TTC549 (cell line): ENCODE measurements around the gene PSTPIP1.

ENCODE experiments used
- FAIRE-seq: peaks from 2 replicates; lab custom pipeline; 2012; peaks lifted over from hg19 to GRCh38; lab: Jason Lieb, UNC

The PSTPIP1 gene

GRCh38 chr15:77019521-77020331, 24.8 kb downstream of the PSTPIP1 start:
- no peak for FAIRE-seq

GRCh38 chr15:77020348-77021087, 25.6 kb downstream of the PSTPIP1 start:
- no peak for FAIRE-seq

- FAIRE-seq: no peak
Observed at GRCh38 chr15:77021088-77021481, 26.2 kb downstream of the PSTPIP1 start.

GRCh38 chr15:77021803-77022381, 27.0 kb downstream of the PSTPIP1 start:
- FAIRE-seq: no peak

- no peak for FAIRE-seq
Observed at GRCh38 chr15:77022646-77023575, 28.0 kb downstream of the PSTPIP1 start.

GRCh38 chr15:77023576-77024272, 28.8 kb downstream of the PSTPIP1 start:
- FAIRE-seq: no peak

- FAIRE-seq: no peak
Observed at GRCh38 chr15:77024273-77025082, 29.6 kb downstream of the PSTPIP1 start.

GRCh38 chr15:77025083-77025901, 30.4 kb downstream of the PSTPIP1 start:
- FAIRE-seq: no peak

GRCh38 chr15:77025941-77026411, 31.1 kb downstream of the PSTPIP1 start:
- no peak for FAIRE-seq

- FAIRE-seq: no peak
Observed at GRCh38 chr15:77026501-77027110, 31.7 kb downstream of the PSTPIP1 start.

- FAIRE-seq: no peak
Observed at GRCh38 chr15:77027111-77027696, 32.3 kb downstream of the PSTPIP1 start.

GRCh38 chr15:77027697-77028450, 32.9 kb downstream of the PSTPIP1 start:
- FAIRE-seq: no peak

- no peak for FAIRE-seq
Observed at GRCh38 chr15:77028451-77029165, 33.7 kb downstream of the PSTPIP1 start.

- FAIRE-seq: no peak
Observed at GRCh38 chr15:77029166-77030047, 34.5 kb downstream of the PSTPIP1 start.

GRCh38 chr15:77030048-77030927, 35.4 kb downstream of the PSTPIP1 start:
- FAIRE-seq: no peak
